Caco-2 (cell line): ENCODE results near the gene CAPN12. TPM values are rescaled to one million over a fixed set of nuclear protein-coding genes. Genes with fewer than 3 reads are reported as not detected.
A peak's percentile ranks its signal among the peaks of the same experiment; 100 is the strongest.

Source experiments
- BruUV-seq: library from RNA; stranded (reverse); fragments of 400-500 nt; replicated peaks from 2 replicates; lab custom pipeline; 2021; lab: Mats Ljungman, UMichigan
- CTCF ChIA-PET: fragments of 300-600 bp; sonication (Branson Sonifier 250); formaldehyde crosslinking; loops from one replicate; lab custom pipeline; 2022; ENCODE audit warnings: antibody characterized with exemption; lab: Charles Lee
- POLR2A ChIA-PET: fragments of 300-600 bp; sonication (Branson Sonifier 250); formaldehyde crosslinking; loops from one replicate; lab custom pipeline; 2022; ENCODE audit warnings: antibody characterized with exemption; lab: Charles Lee
- DNase-seq, 2 experiments: peaks; one replicate each; pipeline versions ENCODE4 v3.0.0 to v3.0.0-alpha.2; 2020 to 2022
- H3K27me3 ChIP-seq: replicated peaks from 2 replicates; pipeline ENCODE4 v1.6.0; 2011; ENCODE audit warnings: low read length; ENCODE audit not compliant: control insufficient read depth, insufficient read depth
- H3K36me3 ChIP-seq: 2 replicates; pipeline ENCODE4 v1.5.1; 2011; ENCODE audit warnings: low read length; ENCODE audit not compliant: control insufficient read depth, insufficient read depth
- H3K4me1 ChIP-seq: fragments of 250-450 bp; sonication (Bioruptor Pico); 2 replicates; pipeline ENCODE4 v1.5.1; 2020; ENCODE audit warnings: mild to moderate bottlenecking
- H3K4me3 ChIP-seq: 2 replicates; pipeline ENCODE4 v1.5.1; 2011; ENCODE audit warnings: low read depth, mild to moderate bottlenecking, control low read depth, low read length
- H3K9me3 ChIP-seq: fragments of 250-450 bp; sonication (Bioruptor Pico); 2 replicates; pipeline ENCODE4 v1.5.1; 2020; ENCODE audit warnings: mild to moderate bottlenecking, moderate library complexity
- H3K27ac Mint-ChIP-seq: one replicate; pipeline ENCODE4 v1.8.0; 2022; ENCODE audit warnings: mixed read lengths; ENCODE audit not compliant: unreplicated experiment
- H3K27me3 Mint-ChIP-seq: one replicate; pipeline ENCODE4 v1.8.0; 2022; ENCODE audit warnings: mixed read lengths; ENCODE audit not compliant: insufficient read depth, unreplicated experiment
- H3K36me3 Mint-ChIP-seq: one replicate; pipeline ENCODE4 v1.8.0; 2022; ENCODE audit warnings: mild to moderate bottlenecking, mixed read lengths; ENCODE audit not compliant: insufficient read depth, unreplicated experiment
- H3K4me1 Mint-ChIP-seq: one replicate; pipeline ENCODE4 v1.8.0; 2022; ENCODE audit warnings: low read depth, mixed read lengths; ENCODE audit not compliant: unreplicated experiment
- H3K4me3 Mint-ChIP-seq: one replicate; pipeline ENCODE4 v1.8.0; 2022; ENCODE audit warnings: mild to moderate bottlenecking, moderate library complexity, mixed read lengths; ENCODE audit not compliant: unreplicated experiment
- H3K9me3 Mint-ChIP-seq: one replicate; pipeline ENCODE4 v1.8.0; 2022; ENCODE audit warnings: mixed read lengths; ENCODE audit not compliant: unreplicated experiment
- intact Hi-C: fragments of 100-400 bp; cut with micrococcal nuclease; formaldehyde crosslinking; loops from one replicate; pipeline ENCODE4 v1.10.0; 2022; ENCODE audit not compliant: unreplicated experiment
- total RNA-seq: library from RNA; stranded (reverse); gene quantifications from 2 replicates; pipeline ENCODE4 v1.2.3, GENCODE V29; 2022
- TF ChIP-seq, protein P1 (sequence below), 2 experiments: fragments of 200-600 bp in 1 of 2; IDR thresholded peaks; 1 replicate in 1 of 2; 2 replicates in 1 of 2; pipeline versions ENCODE4 v1.5.1 to v1.8.0; 2011 to 2022; ENCODE audit warnings: antibody characterized with exemption in 1 of 2, control low read depth in 1 of 2, inconsistent platforms in 1 of 2, low read depth in 1 of 2, low read length in 1 of 2, mild to moderate bottlenecking in 1 of 2, moderate library complexity in 1 of 2; ENCODE audit not compliant: insufficient read depth in 1 of 2, severe bottlenecking in 1 of 2, unreplicated experiment in 1 of 2

CAPN12 gene
- total RNA-seq, 1 experiment from 2014 or later, result 8.8 TPM

DNA sequence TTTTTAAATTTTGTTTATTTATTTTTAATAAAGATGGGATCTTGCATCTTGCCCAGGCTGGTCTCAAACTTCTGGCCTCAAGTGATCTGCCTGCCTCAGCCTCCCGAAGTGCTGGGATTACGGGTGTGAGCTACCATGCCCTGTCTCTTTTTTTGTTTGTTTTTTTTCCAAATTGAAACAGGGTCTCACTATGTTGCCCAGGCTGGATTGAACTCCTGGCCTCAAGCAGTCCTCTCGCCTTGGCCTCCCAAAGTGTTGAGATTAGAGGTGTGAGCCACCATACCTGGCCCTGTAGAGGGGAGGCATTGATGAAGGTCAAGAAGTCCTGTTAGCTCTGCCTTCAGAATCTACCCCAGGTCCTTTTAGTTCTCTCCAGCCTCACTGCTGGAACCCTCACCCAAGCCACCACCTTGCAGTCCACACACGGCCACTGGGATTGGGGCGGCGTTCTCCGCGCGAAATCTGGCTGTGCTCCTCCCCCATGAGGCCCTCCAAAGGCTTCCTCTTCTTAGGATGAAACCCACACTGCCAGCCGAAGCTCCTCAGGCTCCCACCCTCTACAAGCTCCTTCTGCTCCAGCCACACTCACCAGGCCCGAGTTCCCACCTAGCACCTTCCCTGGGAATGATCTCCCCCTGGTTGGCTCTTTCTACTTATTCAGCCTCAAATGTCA, 61.9 kb downstream of the CAPN12 start:
- CTCF ChIA-PET, result interaction anchor here (1.1 to 1.9 kb wide), 3 partner anchors 9 to 46 kb away, joined by 3 to 5 read pairs (median 4); no protein-coding TSS in a partner anchor

More for the DNA sequence above, 61.9 kb downstream of the CAPN12 start:
- Histone ChIP-seq H3K4me3 (no peak overlapping the region), H3K36me3 (0 out of 2 replicates have a peak, but pooled peaks cover 5% of the 10 kb centered on the region), H3K27me3 (no peaks in the 10 kb centered on the region), H3K4me1 (peaks cover 58% of the 10 kb centered on the region), H3K9me3 (no peaks in the 10 kb centered on the region)
- TF ChIP-seq, protein P1, sequence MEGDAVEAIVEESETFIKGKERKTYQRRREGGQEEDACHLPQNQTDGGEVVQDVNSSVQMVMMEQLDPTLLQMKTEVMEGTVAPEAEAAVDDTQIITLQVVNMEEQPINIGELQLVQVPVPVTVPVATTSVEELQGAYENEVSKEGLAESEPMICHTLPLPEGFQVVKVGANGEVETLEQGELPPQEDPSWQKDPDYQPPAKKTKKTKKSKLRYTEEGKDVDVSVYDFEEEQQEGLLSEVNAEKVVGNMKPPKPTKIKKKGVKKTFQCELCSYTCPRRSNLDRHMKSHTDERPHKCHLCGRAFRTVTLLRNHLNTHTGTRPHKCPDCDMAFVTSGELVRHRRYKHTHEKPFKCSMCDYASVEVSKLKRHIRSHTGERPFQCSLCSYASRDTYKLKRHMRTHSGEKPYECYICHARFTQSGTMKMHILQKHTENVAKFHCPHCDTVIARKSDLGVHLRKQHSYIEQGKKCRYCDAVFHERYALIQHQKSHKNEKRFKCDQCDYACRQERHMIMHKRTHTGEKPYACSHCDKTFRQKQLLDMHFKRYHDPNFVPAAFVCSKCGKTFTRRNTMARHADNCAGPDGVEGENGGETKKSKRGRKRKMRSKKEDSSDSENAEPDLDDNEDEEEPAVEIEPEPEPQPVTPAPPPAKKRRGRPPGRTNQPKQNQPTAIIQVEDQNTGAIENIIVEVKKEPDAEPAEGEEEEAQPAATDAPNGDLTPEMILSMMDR (IDR thresholded peaks at IDR 0.05; ENCODE audit: insufficient read depth in 1 of 2, low read depth in 1 of 2, low read length in 1 of 2, severe bottlenecking in 1 of 2, unreplicated experiment in 1 of 2), result no peak
- no peak for DNase-seq
- H3K4me1 Mint-ChIP-seq, result peaks cover 83% of the 10 kb centered on the region
- intact Hi-C loops, result no loop called here
- H3K27ac Mint-ChIP-seq, result peak overlapping the region; percentile 95
- H3K9me3 Mint-ChIP-seq, result peaks cover 10% of the 10 kb centered on the region
- H3K36me3 Mint-ChIP-seq, result peaks cover 97% of the 10 kb centered on the region
- H3K27me3 Mint-ChIP-seq, result no peaks in the 10 kb centered on the region
- no TSS peak for BruUV-seq
- POLR2A ChIA-PET, result interaction anchor here (2.3 to 2.5 kb wide), 2 partner anchors 12 to 23 kb away, joined by 19 to 33 read pairs; no protein-coding TSS in a partner anchor
- peak overlapping the region; percentile 57 for H3K4me3 Mint-ChIP-seq

Other genes starting within 250 kb of the CAPN12 start
- gene MAP4K1, start 126.5 kb downstream of the CAPN12 start, total RNA-seq, result 1.7 and 2.4 TPM in 2 replicates
- 354 and 380 TPM in 2 replicates for gene EIF3K, start 125.3 kb downstream of the CAPN12 start, total RNA-seq
- 605 and 658 TPM in 2 replicates for gene ACTN4, start 96.8 kb downstream of the CAPN12 start, total RNA-seq
- not detected in 2 replicates for gene LGALS7, start 29.0 kb upstream of the CAPN12 start, total RNA-seq
- gene LGALS7B, start 44.7 kb upstream of the CAPN12 start, total RNA-seq, result not detected in 2 replicates
- gene LGALS4, start 68.5 kb upstream of the CAPN12 start, total RNA-seq, result 1.6 and 2.2 TPM in 2 replicates
- gene ECH1, start 87.3 kb upstream of the CAPN12 start, total RNA-seq, result 150 and 163 TPM in 2 replicates
- gene HNRNPL, start 105.5 kb upstream of the CAPN12 start, total RNA-seq, result 443 and 446 TPM in 2 replicates
- 1.5 and 1.9 TPM in 2 replicates for gene RINL, start 133.8 kb upstream of the CAPN12 start, total RNA-seq
- gene SIRT2, start 155.1 kb upstream of the CAPN12 start, total RNA-seq, result 33.3 and 34.4 TPM in 2 replicates
- gene NFKBIB, start 155.5 kb upstream of the CAPN12 start, total RNA-seq, result 43.9 and 52.6 TPM in 2 replicates
- 0.68 TPM in 1 of 2 replicates, not detected in the other for gene CCER2, start 167.7 kb upstream of the CAPN12 start, total RNA-seq
- gene SARS2, start 186.3 kb upstream of the CAPN12 start, total RNA-seq, result 66.6 and 85.1 TPM in 2 replicates
- gene MRPS12, start 186.5 kb upstream of the CAPN12 start, total RNA-seq, result 77.9 and 82.5 TPM in 2 replicates
- 42.8 and 45.2 TPM in 2 replicates for gene FBXO17, start 231.3 kb upstream of the CAPN12 start, total RNA-seq